ENCODE measurements around the gene BNC2. TPM values are rescaled to one million over a fixed set of nuclear protein-coding genes. Genes with fewer than 3 reads are reported as not detected.

BNC2 gene
- total RNA-seq, 1 donor: 2.5 TPM

DNA sequence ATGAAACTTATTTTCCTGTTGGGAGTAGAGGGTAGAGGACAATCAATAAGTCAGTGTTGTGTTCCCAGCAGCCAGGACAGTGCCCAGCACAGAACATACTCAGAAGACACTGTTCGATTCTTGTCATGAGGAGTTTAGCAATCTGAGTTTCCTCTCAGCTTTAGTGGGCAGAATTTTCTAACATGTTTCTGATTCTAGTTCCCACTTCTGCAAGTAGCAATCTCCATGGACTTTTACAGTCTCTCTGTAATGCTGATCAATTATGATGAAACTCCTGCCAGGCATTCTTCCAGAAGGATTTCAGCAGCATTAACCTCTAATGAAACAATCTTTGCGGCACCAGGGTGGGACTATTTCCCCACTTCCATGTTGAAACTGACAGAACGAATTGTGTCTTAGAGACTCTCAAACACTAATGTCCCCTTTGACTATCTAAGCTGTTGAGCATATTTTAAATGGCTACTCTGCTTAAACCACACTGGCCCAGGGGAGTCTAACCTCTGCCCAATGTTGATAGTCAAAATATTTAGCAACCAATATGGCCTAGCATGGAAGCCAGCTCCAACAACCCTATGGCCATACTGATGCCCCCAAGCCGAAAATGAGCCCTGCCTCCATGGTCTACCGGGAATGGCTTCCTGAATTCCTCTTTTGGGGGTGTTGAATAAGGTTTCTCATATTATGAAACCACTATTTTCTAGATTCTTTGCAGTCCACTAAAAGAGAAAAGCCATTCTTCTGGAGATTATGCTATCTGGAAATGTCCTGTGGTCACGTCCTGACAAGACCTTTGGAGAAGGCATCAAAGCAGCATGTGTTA, 484.3 kb downstream of the BNC2 start:
- H3K4me3 ChIP-seq (ENCODE audit: low read length): no peak overlapping the region
- H3K27me3 ChIP-seq (ENCODE audit: insufficient read depth, low read length): no peaks in the 10 kb centered on the region
- no peaks in the 10 kb centered on the region for H3K4me1 ChIP-seq (ENCODE audit: insufficient read depth, low read length)
- no peaks in the 10 kb centered on the region for H3K9me3 ChIP-seq (ENCODE audit: low read depth, low read length)

DNA sequence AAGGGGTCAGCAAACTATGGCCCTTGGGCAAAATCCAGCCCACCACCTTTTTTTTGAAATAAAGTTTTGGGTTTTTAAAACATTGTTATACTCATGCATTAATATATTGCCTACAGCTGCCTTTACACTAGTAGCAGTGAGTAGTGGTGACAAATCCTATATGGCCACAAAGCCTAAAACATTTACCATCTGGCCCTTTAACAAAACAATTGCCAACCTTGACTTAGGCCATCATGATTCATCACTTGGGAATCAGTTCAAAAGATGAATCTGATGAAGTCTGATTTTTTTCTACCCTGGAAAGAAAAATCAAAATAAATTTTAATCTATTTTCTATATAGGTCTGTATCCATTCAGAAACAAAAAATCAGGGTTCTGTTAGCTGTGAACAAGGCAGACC, 484.9 kb downstream of the BNC2 start:
- Histone ChIP-seq H3K4me1 (ENCODE audit: insufficient read depth, low read length) (no peaks in the 10 kb centered on the region), H3K4me3 (ENCODE audit: low read length) (no peak overlapping the region), H3K27me3 (ENCODE audit: insufficient read depth, low read length) (no peaks in the 10 kb centered on the region), H3K9me3 (ENCODE audit: low read depth, low read length) (no peaks in the 10 kb centered on the region)

DNA sequence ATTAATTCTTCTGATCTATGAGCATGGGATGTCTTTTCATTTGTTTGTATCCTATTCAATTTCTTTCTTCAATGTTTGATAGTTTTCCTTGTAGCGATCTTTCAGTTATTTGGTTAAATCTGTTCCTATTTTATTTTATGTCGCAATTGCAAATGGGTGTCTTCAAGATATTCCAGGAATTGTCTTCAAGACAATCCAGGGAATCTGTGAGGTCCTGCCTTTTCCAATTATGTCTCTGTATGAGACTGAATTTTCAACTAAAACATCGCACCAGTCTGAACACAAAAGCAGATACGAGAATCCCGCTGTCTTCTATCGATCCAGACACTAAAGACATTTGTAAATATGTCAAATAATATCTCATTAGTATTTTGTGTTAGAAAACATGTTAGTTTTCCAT, 485.5 kb downstream of the BNC2 start:
- Histone ChIP-seq H3K4me3 (ENCODE audit: low read length) (no peak overlapping the region), H3K27me3 (ENCODE audit: insufficient read depth, low read length) (no peaks in the 10 kb centered on the region), H3K9me3 (ENCODE audit: low read depth, low read length) (no peaks in the 10 kb centered on the region), H3K4me1 (ENCODE audit: insufficient read depth, low read length) (no peaks in the 10 kb centered on the region)

DNA sequence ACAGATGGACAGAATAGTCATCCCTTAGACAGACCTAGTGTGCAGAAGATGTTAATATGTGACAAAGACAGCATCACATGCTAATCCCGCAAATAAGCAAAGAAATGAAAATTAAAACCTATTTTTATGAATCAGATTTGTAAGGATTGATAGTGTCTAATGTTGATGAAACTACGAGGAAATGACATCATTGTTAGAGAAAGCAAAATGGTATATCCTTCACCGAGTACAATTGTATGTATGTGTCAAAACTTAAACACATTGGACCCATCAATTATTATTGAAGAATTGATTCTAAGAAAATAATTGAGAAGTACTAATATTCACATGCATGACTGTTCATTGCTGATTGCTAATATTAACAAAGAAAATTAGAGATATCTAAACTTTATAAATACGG, 493.2 kb downstream of the BNC2 start:
- no peaks in the 10 kb centered on the region for H3K4me1 ChIP-seq (ENCODE audit: insufficient read depth, low read length)
- H3K27me3 ChIP-seq (ENCODE audit: insufficient read depth, low read length): no peaks in the 10 kb centered on the region
- H3K4me3 ChIP-seq (ENCODE audit: low read length): no peak overlapping the region
- H3K9me3 ChIP-seq (ENCODE audit: low read depth, low read length): no peaks in the 10 kb centered on the region

DNA sequence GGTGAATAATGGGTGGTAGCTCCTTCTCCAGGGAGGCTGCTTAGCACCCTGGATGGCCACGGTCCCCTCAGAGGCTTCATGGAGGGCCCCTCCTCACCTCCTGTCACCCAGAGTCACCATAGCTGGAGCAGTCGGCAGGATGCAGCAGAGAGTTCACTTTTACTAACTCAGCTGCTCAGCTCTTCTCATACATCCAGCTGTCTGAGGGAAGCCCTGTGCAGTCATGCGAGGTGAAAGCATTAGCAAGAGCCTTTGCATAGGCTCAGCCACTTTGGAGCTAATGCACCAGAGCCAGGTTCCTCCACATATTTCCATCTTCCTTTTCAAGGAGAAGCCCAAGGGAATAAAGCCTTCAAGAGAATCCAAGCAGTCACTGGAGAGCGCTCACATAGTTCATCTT, 499.2 kb downstream of the BNC2 start:
- Histone ChIP-seq H3K4me1 (ENCODE audit: insufficient read depth, low read length) (no peaks in the 10 kb centered on the region), H3K9me3 (ENCODE audit: low read depth, low read length) (no peaks in the 10 kb centered on the region), H3K27me3 (ENCODE audit: insufficient read depth, low read length) (no peaks in the 10 kb centered on the region), H3K4me3 (ENCODE audit: low read length) (no peak overlapping the region)

DNA sequence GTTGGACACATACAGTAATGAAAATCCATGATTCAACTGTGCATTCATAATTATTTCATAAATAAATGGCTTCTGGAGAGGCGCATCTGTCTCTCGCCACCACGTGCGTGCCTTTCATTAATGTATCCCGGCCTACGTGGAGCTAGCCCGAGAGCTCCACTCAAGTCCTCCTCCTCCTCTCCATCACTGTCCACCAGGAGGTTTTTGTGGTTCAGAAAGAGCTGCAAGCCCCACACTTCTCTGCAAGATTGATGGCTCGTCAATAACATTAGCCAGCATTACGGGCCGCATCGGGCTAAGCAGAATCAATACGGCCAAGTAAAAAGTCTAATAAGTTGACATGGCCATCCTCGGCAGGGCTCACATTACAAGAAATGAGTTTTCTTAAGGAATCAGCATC, 499.8 kb downstream of the BNC2 start:
- no peaks in the 10 kb centered on the region for H3K9me3 ChIP-seq (ENCODE audit: low read depth, low read length)
- H3K4me1 ChIP-seq (ENCODE audit: insufficient read depth, low read length): no peaks in the 10 kb centered on the region
- H3K27me3 ChIP-seq (ENCODE audit: insufficient read depth, low read length): no peaks in the 10 kb centered on the region
- H3K4me3 ChIP-seq (ENCODE audit: low read length): no peak overlapping the region

DNA sequence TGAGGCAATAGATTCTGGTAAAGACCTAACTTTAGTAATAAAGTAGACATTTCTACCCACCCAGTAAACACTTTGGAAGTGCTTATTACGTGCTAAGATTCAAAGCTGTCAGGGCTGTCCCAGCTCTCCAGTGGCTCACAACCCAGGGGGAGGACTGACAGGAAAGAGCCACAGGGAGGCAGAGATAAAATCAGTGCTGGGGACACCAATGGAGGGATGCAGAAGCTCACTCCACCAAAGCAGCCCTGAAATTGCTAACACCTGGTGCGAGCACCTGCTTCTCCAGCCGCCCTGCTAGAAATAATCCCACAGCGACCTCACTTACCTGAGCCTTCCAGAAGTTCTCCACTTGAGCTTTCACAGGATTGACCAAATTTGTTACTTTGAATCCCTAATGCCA, 501.0 kb downstream of the BNC2 start:
- Histone ChIP-seq H3K4me3 (ENCODE audit: low read length) (no peak overlapping the region), H3K4me1 (ENCODE audit: insufficient read depth, low read length) (no peaks in the 10 kb centered on the region), H3K9me3 (ENCODE audit: low read depth, low read length) (no peaks in the 10 kb centered on the region), H3K27me3 (ENCODE audit: insufficient read depth, low read length) (no peaks in the 10 kb centered on the region)

DNA sequence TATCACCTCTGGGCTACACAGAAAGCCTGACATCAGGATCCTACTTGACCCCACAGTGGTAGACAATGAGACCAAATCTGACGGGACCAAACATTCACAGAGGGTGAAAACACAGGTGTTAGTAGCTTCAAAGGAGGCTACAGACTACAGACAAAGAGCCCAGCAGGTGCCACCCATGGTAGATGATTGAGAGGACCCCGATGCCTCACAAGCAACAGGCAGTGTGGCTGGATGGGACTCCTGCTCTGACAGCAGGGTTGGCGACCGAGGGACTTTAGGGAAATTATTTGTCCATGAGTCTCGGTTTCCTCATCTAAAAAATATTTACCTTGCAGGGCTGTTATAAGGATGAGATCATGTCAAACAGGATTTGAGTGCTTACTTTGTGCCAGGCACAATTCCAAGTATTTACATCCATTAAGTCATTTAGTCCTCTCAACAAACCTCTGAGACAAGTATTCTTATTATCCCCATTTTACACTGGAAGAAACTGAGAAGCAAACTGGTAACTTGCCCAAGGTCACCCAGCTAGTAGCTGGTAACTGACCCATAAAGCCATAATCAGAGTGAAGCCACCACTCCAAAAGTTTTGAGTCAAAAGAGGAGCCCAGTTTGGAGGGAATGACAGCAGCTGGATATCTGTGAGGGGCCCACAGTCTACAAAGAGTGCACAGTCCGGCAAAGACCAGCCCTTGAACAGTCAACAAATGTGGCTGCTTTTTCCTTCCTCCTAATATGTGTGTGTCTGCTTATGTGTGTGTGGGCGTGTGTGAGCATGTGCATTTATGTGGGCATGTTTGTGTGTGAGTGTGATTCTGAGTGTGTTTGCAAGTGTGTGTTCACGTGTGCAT, 502.0 kb downstream of the BNC2 start:
- H3K4me3 ChIP-seq (ENCODE audit: low read length): no peak overlapping the region
- H3K9me3 ChIP-seq (ENCODE audit: low read depth, low read length): no peaks in the 10 kb centered on the region
- no peaks in the 10 kb centered on the region for H3K27me3 ChIP-seq (ENCODE audit: insufficient read depth, low read length)
- no peaks in the 10 kb centered on the region for H3K4me1 ChIP-seq (ENCODE audit: insufficient read depth, low read length)

DNA sequence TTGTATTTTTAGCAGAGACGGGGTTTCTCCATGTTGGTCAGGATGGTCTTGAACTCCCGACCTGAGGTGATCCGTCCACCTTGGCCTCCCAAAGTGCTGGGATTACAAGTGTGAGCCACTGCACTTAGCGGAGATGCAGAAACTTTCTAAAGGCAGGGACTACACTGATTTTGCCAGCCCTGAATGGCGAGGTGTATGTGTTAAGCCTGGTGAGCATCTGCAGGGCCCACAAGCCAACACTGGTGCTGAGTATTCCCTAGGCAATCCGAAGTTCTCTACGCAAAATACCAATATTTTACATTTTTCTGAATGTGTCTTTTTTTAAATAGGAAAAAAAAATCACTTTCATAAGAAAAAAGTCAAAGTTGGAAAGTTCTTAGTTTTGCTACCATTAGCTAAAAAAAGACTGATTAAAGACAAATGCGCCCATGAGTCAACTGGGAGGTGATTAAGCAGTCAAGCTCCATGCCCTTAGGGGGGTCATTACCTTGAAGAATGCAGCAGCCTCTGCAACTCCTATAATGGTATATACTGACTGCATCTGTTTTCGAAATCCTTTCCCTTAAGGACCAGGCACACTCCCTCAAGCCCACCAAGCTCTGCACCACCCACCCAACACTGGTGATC, 502.8 kb downstream of the BNC2 start:
- Histone ChIP-seq H3K27me3 (ENCODE audit: insufficient read depth, low read length) (no peaks in the 10 kb centered on the region), H3K4me1 (ENCODE audit: insufficient read depth, low read length) (no peaks in the 10 kb centered on the region)

DNA sequence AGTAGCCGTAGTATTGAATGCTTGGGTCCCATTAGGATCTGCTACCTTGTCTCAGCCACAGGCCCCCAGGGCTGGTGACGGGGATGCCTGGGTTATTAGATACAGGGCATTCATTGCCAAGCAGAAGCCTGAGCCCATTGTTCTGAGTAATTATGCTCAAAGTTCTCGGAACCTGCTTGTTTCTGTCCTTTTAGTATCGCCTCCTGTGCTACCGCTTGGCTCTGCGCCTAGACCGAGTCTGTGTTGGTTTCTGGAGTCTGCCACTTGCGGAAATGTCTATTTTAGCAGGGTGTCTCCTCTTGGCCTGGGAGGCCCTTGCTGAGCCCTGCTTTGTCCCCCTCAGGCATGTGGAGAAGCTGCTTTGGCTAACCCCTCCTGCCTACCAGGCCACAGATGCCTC, 506.1 kb downstream of the BNC2 start:
- Histone ChIP-seq H3K4me1 (ENCODE audit: insufficient read depth, low read length) (no peaks in the 10 kb centered on the region), H3K4me3 (ENCODE audit: low read length) (no peak overlapping the region), H3K9me3 (ENCODE audit: low read depth, low read length) (no peaks in the 10 kb centered on the region), H3K27me3 (ENCODE audit: insufficient read depth, low read length) (no peaks in the 10 kb centered on the region)

More for the DNA sequence above, 502.8 kb downstream of the BNC2 start:
- H3K9me3 ChIP-seq (ENCODE audit: low read depth, low read length): no peaks in the 10 kb centered on the region
- H3K4me3 ChIP-seq (ENCODE audit: low read length): no peak overlapping the region

DNA sequence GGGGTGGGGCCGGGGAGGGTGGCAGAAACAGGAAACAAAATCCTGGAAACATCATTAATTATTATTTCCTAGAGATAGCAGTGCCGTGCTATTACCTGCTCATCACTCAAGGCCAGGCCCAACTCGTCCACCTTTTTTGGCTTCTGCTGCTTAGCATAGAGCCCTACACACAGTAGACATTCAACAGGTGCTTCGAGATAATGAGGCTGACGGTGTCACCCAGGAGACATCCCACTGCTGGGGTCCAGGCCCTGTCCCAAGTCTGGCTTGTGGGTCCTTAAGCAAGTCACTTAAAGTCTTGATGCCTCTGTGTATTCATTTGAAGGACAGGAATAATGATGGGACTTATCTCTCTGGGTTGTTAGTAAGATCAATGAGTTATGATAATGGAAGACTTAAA, 506.6 kb downstream of the BNC2 start:
- Histone ChIP-seq H3K4me3 (ENCODE audit: low read length) (no peak overlapping the region), H3K9me3 (ENCODE audit: low read depth, low read length) (no peaks in the 10 kb centered on the region), H3K27me3 (ENCODE audit: insufficient read depth, low read length) (no peaks in the 10 kb centered on the region), H3K4me1 (ENCODE audit: insufficient read depth, low read length) (no peaks in the 10 kb centered on the region)

DNA sequence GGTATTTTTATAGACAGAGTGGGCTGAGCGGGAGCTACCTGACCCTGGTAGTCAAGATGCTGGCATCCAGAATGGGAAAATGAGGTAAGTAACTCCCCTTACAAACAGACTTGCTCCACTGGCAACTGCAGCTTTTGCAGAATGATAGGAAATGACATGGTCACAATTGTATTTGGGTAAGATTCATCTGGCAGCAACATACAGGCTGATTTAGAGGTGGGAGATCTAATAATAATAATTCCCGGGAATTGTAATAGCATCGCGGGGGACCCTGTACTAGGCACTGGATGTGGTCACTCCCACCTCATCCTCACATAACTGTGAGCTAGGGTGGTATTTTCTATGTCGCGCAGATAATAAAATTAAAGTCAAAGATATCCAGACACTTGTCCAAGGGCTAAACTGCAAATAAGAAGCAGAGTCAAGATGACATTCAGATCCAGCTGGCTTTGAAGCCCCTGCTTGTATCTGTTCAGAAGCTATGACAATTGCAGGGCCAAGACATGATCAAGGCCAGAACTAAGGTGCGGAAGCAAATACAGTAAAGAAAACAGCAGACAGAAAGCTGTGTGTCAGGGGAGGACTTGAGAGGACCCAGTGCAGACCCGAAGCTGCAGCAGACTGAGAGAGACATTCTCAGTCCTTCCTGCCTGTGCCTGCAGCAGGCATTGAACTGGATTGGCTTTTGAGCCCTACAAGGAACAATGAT, 507.2 kb downstream of the BNC2 start:
- Histone ChIP-seq H3K4me3 (ENCODE audit: low read length) (no peak overlapping the region), H3K9me3 (ENCODE audit: low read depth, low read length) (no peaks in the 10 kb centered on the region), H3K4me1 (ENCODE audit: insufficient read depth, low read length) (no peaks in the 10 kb centered on the region), H3K27me3 (ENCODE audit: insufficient read depth, low read length) (no peaks in the 10 kb centered on the region)

DNA sequence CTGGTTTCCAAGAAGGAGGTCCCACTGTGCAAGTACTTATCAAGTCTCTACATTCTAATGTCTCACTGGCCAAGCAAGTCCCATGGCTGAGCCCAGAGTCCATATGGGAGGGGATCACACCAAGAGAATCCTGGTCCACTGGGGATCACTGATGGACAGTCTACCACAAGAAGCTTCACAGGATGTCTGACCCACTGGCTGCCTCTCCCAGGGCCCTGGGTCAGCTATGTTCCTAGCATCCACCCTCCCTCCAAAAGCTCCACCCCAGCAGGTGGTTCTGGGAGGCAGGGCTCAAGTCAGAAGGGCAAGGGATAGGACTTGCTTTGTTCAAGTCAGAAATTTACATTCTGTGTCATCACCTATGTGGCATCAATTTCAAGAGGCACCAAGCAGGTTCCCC, 508.5 kb downstream of the BNC2 start:
- no peaks in the 10 kb centered on the region for H3K9me3 ChIP-seq (ENCODE audit: low read depth, low read length)

DNA sequence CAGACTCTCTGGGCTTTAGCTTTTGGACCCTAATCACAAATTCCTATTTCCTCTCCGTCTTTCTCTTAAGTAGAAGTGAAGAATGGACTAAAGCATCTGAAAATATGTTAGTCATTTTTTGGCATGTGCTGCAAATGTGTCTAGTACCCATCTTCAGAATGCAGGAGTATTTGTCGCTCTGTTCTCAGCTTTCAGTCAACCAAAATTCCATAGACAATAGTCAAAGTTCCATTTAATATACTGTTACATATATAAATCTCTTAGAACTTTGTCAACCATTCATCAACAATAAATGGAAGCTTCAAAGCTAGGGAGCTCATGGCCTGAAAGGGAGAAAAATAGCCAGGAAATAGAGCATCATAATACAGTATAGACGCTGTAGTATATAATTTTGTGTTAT, 509.4 kb downstream of the BNC2 start:
- Histone ChIP-seq H3K27me3 (ENCODE audit: insufficient read depth, low read length) (no peaks in the 10 kb centered on the region), H3K9me3 (ENCODE audit: low read depth, low read length) (no peaks in the 10 kb centered on the region), H3K4me3 (ENCODE audit: low read length) (no peak overlapping the region), H3K4me1 (ENCODE audit: insufficient read depth, low read length) (no peaks in the 10 kb centered on the region)

More for the DNA sequence above, 508.5 kb downstream of the BNC2 start:
- H3K4me3 ChIP-seq (ENCODE audit: low read length): no peak overlapping the region
- no peaks in the 10 kb centered on the region for H3K27me3 ChIP-seq (ENCODE audit: insufficient read depth, low read length)
- H3K4me1 ChIP-seq (ENCODE audit: insufficient read depth, low read length): no peaks in the 10 kb centered on the region

DNA sequence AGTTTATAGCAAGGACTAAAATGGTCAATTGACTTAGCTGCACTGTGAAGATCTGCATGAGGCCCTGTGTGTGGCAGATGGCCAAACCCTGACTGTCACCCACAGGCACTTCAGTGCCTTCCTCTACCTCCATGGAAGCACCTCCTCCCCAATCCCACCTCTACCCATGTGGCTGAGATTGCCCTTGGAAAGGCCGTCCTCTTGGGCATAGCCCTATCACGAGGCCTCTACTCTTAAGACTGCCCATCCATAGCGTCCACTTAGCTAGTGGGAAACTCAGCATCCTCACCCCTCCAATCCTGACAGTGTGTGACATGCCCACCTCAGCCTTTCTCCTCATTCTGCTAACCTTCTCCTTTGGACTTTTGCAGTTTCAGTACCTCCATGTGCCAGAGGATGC, 510.2 kb downstream of the BNC2 start:
- no peaks in the 10 kb centered on the region for H3K4me1 ChIP-seq (ENCODE audit: insufficient read depth, low read length)
- no peak overlapping the region for H3K4me3 ChIP-seq (ENCODE audit: low read length)
- no peaks in the 10 kb centered on the region for H3K9me3 ChIP-seq (ENCODE audit: low read depth, low read length)
- no peaks in the 10 kb centered on the region for H3K27me3 ChIP-seq (ENCODE audit: insufficient read depth, low read length)

Data from mononuclear cell (primary cell).